GM12891 (cell line): ENCODE results near the gene LSM14B.

Experiments used
- DNase-seq: peaks from one replicate; pipeline ENCODE4 v3.0.0; 2011; ENCODE audit warnings: low spot score; ENCODE audit not compliant: insufficient read length
- FAIRE-seq: peaks from 2 replicates; lab custom pipeline; 2011; peaks lifted over from hg19 to GRCh38; lab: Jason Lieb, UNC
- PAX5 ChIP-seq: IDR thresholded peaks from 2 replicates; pipeline ENCODE4 v1.6.1; 2011; ENCODE audit warnings: low read length, moderate library complexity, mild to moderate bottlenecking; ENCODE audit not compliant: insufficient read depth, severe bottlenecking
- POLR2A ChIP-seq: IDR thresholded peaks from 2 replicates; pipeline ENCODE4 v1.6.1; 2011; ENCODE audit warnings: low read depth, low read length, control low read depth
- POLR2AphosphoS5 ChIP-seq: IDR thresholded peaks from 2 replicates; pipeline ENCODE4 v1.6.1; 2011; ENCODE audit warnings: low read depth, low read length, control low read depth
- POU2F2 ChIP-seq: IDR thresholded peaks from 2 replicates; pipeline ENCODE4 v1.6.1; 2011; ENCODE audit warnings: low read depth, mild to moderate bottlenecking, control low read depth, low read length, moderate library complexity
- SPI1 ChIP-seq: IDR thresholded peaks from 2 replicates; pipeline ENCODE4 v1.6.1; 2011; ENCODE audit warnings: low read depth, low read length, control low read depth
- TAF1 ChIP-seq: IDR thresholded peaks from 2 replicates; pipeline ENCODE4 v1.6.1; 2011; ENCODE audit warnings: low read depth, low read length, control low read depth

LSM14B gene

DNA sequence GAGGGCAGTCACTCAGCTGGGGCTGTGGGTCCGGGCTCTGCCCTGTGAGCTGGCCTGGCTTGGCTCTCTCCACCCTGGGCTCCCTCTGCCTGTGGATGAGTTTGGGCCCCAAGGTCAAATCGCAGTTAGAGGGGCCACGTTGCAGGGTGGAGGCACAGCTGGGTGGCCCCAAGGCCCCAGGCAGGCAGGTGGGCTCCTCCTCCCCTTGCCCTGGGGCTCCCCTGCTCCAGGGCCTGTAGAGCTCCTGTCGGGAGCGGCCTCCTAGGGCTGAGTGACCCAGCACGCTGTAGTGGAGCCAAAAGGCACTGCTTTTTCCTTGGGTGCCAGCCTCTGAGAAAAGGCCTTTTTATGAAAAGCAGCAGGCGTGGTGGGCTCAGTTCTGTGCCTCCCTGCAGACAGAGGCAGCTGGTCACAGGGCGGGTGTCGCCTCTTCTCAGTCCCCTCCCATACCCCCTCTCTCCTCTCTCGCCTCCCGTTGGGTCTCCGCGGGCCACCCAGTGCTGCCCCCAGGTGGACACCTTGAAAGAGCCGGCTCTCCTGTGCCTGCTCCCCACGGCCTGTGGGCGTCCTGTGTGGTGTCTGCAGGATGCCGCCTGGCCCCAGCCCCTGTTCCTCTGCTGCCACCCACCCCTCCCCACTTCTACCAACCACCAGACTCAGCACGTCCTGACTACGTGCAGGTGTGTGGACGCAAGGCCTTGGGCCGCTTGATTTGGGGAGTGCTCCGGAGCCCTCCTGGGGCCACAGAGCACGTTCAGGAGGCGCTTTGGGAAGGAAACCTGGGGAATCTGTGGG is 34.5 kb downstream of the LSM14B start:
- TF ChIP-seq SPI1 = no peak
- TF ChIP-seq PAX5 = no peak
- TF ChIP-seq TAF1 = no peak
- no peak for TF ChIP-seq POU2F2
- TF ChIP-seq POLR2AphosphoS5 = no peak
- TF ChIP-seq POLR2A = no peak
- DNase-seq = peak; percentile 95

DNA sequence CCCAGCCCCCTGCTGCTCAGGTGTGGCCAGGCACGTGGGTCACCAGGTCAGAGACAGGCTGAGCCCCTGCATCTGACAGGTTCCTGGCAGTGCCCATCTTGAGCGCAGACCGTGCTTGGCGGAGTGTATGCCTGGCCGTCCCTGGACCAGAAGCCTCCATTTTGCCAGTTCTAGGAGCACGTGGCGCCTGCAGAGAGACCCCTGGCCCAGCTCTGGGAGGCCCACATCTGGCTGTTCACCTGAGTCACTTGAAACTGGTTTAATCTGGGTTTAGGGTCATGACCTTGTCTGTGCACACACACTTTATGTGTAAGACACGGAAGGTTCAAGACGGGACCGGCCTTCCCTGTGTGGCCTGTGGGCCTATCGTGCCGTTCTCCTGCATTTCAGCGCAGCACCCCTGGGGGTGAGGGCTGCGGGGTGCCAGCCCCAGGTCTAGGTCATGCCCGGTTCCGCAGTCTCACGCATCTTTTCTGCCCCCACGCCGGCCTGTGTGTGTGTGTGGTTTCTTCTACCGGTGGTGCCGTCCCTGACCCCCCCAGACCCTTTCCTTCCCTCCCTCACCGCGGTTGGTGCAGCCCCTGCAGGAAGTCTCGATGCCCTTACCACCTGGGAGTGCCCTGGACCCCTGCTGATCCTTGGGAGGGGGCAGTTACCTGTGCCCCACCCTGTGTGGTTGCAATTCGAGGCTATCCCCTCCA is 35.3 kb downstream of the LSM14B start:
- TF ChIP-seq POU2F2 (no peak), TAF1 (no peak), SPI1 (no peak), POLR2A (no peak), POLR2AphosphoS5 (no peak), PAX5 (no peak)
- no peak for DNase-seq
- no peak for FAIRE-seq

More for the DNA sequence above, 34.5 kb downstream of the LSM14B start:
- no peak for FAIRE-seq

GRCh38 chr20:62158088-62158400 is 35.8 kb downstream of the LSM14B start:
- TF ChIP-seq SPI1 (no peak), POLR2AphosphoS5 (no peak), PAX5 (no peak), POLR2A (no peak), POU2F2 (no peak), TAF1 (no peak)
- FAIRE-seq (no peak), DNase-seq (no peak)

DNA sequence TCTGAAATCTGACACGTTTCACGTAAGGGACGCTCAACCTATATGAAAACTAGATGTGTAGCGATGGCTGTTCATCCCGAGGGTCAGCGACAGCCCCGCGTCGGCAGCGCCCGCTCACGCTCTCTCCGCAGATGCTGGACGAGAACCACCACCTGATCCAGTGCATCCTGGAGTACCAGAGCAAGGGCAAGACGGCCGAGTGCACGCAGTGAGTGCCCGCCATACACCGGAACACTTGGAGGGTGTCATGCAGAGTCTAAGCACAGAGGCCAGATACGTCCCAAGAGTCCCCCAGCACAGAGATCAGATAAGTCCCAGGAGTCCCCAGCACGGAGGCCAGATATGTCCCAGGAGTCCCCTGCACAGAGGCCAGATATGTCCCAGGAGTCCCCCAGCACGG is 36.3 kb downstream of the LSM14B start:
- no peak for TF ChIP-seq POU2F2
- DNase-seq = no peak
- no peak for FAIRE-seq

DNA sequence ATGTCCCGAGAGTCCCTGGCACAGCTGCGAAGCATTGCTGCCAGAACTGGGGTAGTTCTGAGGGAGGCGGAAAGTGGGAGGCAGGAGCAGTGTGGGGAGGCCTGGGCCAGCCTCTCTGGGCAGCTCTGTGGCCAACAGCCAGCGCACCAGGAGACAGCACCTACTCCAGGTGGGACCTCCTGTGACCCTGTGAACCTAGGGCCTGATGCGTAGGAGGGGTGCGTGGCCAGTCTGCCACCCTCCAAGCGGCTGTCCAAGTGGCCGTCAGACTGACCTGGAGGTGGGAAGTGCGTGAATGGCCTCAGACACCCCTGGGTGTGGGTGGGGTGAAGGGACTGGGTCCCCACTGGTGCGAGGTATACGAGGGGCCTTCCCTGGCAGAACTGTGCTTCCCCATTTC is 36.8 kb downstream of the LSM14B start:
- no peak for FAIRE-seq
- DNase-seq = no peak
- TF ChIP-seq POLR2A (no peak), TAF1 (no peak), SPI1 (no peak), PAX5 (no peak), POLR2AphosphoS5 (no peak)

- TF ChIP-seq POLR2A (no peak), TAF1 (no peak), PAX5 (no peak), POU2F2 (no peak), SPI1 (no peak), POLR2AphosphoS5 (no peak)
- DNase-seq (no peak), FAIRE-seq (no peak)
Observed at GRCh38 chr20:62159839-62160238, 37.6 kb downstream of the LSM14B start.

DNA sequence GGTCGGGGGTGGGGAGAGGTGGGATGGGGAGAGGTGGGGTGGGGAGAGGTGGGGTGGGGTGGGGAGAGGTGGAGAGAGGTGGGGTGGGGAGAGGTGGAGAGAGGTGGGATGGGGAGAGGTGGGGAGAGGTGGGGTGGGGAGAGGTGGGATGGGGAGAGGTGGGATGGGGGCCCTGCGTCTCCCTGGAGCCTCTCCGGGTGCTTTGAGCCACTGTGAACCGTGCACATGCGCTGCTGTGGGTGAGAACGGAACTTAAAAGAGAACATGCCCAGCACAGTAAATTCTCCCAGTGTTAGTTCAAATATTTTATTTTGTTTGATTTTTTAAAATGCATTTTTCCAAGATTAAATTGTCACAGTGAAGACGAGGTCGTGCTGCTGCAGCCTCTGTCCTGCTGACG is 38.0 kb downstream of the LSM14B start:
- FAIRE-seq = no peak
- no peak for TF ChIP-seq POU2F2
- no peak for TF ChIP-seq POLR2AphosphoS5
- TF ChIP-seq POLR2A = no peak
- no peak for TF ChIP-seq SPI1
- no peak for TF ChIP-seq PAX5
- no peak for TF ChIP-seq TAF1
- DNase-seq = no peak

DNA sequence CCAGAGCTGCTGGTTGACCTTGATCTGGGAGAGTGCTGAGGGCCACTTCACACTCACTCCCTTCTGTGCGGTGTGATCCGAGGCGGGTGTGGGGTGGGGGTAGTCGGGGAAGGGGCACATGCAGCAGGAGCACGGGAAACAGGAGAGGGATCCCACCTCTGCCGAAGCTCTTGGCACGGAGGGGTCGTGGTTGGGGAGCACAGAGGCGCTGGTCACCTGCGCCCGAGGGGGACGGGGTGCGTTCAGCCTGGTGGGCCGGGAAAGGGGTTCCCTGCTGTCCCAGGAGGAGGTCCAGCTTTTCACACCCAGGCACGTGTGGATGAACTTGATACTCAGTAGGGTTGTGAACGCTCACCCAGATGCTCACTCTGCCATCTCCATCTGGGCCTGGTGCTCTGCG is 38.6 kb downstream of the LSM14B start:
- no peak for FAIRE-seq
- DNase-seq = no peak
- TF ChIP-seq TAF1 = no peak
- TF ChIP-seq POLR2A = no peak
- TF ChIP-seq PAX5 = no peak
- TF ChIP-seq POLR2AphosphoS5 = no peak
- no peak for TF ChIP-seq POU2F2
- TF ChIP-seq SPI1 = no peak

DNA sequence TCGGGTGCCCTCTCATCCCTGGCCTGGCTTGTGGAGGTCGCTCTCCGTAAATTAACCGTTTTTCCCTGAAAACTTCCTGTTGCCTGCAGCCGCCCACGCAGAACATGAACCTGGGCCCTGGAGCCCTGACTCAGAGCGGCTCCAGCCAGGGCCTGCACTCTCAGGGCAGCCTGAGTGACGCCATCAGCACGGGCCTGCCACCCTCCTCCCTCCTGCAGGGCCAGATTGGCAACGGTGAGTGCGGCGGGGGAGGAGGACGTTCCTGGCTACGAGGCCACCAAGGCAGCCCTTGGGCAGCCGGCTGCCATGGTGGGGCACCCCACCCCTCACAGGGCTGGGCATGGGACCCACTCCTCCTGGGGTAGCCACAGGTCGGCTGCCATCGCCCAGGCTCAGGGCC is 39.1 kb downstream of the LSM14B start:
- TF ChIP-seq SPI1 = no peak
- no peak for TF ChIP-seq POU2F2
- no peak for TF ChIP-seq POLR2A
- TF ChIP-seq PAX5 = no peak
- TF ChIP-seq POLR2AphosphoS5 = no peak
- no peak for TF ChIP-seq TAF1
- DNase-seq (no peak), FAIRE-seq (no peak)

GRCh38 chr20:62162765-62163484 is 40.6 kb downstream of the LSM14B start:
- no peak for FAIRE-seq
- TF ChIP-seq POU2F2 (no peak), TAF1 (no peak), POLR2A (no peak), POLR2AphosphoS5 (no peak), SPI1 (no peak), PAX5 (no peak)

More at GRCh38 chr20:62162765-62163484, 40.6 kb downstream of the LSM14B start:
- DNase-seq = no peak
